ENCODE results near the gene ZBTB7B. TPM values are rescaled to one million over a fixed set of nuclear protein-coding genes. Genes with fewer than 3 reads are reported as not detected.
A peak's percentile ranks its signal among the peaks of the same experiment; 100 is the strongest.

The ZBTB7B gene
- total RNA-seq, 1 donor = 15.5 TPM

GRCh38 chr1:154968731-154969130 lies 33.9 kb upstream of the ZBTB7B start:
- peak overlapping the region; percentile 79 for H3K4me3 ChIP-seq (ENCODE audit: low read depth, low read length)
- TF ChIP-seq, protein P1, sequence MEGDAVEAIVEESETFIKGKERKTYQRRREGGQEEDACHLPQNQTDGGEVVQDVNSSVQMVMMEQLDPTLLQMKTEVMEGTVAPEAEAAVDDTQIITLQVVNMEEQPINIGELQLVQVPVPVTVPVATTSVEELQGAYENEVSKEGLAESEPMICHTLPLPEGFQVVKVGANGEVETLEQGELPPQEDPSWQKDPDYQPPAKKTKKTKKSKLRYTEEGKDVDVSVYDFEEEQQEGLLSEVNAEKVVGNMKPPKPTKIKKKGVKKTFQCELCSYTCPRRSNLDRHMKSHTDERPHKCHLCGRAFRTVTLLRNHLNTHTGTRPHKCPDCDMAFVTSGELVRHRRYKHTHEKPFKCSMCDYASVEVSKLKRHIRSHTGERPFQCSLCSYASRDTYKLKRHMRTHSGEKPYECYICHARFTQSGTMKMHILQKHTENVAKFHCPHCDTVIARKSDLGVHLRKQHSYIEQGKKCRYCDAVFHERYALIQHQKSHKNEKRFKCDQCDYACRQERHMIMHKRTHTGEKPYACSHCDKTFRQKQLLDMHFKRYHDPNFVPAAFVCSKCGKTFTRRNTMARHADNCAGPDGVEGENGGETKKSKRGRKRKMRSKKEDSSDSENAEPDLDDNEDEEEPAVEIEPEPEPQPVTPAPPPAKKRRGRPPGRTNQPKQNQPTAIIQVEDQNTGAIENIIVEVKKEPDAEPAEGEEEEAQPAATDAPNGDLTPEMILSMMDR (IDR thresholded peaks at IDR 0.05; ENCODE audit: insufficient read depth, low read depth, low read length) = no peak
- no peak for DNase-seq (ENCODE audit: low read depth)

GRCh38 chr1:154969246-154969645 lies 33.4 kb upstream of the ZBTB7B start:
- DNase-seq (ENCODE audit: low read depth) = no peak

DNA sequence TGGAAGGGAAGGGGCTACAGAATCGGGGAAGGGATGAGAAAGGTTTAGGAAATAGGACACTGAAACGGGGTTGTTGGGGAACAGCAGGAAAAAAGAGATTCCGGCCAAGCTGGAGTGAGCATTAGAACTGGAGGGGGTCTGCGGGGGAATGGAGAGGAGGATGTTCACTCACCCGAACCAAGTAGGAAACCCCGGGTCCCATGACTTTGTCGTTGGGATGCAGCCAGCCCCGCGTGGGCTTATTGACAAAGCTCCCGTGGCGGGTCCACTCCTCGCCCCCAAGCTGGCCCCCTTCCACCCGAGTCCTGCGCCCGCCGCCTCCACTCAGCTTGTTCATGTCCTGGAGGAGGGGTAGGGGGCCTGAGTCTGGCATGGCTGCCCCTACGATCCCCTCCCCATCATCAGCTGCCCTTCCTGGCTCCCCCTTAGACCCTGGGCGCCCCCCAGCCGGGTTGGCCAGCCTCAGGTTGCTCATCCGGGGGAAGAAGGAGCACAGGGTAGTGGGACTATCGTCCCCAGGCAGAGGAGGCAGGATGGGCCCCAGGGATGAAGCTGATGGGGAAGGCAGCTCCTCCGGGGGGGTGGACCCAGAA lies 32.6 kb upstream of the ZBTB7B start:
- TF ChIP-seq, protein P1 (IDR thresholded peaks at IDR 0.05; ENCODE audit: insufficient read depth, low read depth, low read length) = no peak
- H3K4me3 ChIP-seq (ENCODE audit: low read depth, low read length) = peak overlapping the region; percentile 79
- DNase-seq (ENCODE audit: low read depth) = no peak

More at GRCh38 chr1:154969246-154969645, 33.4 kb upstream of the ZBTB7B start:
- TF ChIP-seq, protein P1 (IDR thresholded peaks at IDR 0.05; ENCODE audit: insufficient read depth, low read depth, low read length) = no peak
- H3K4me3 ChIP-seq (ENCODE audit: low read depth, low read length) = peak overlapping the region; percentile 79

DNA sequence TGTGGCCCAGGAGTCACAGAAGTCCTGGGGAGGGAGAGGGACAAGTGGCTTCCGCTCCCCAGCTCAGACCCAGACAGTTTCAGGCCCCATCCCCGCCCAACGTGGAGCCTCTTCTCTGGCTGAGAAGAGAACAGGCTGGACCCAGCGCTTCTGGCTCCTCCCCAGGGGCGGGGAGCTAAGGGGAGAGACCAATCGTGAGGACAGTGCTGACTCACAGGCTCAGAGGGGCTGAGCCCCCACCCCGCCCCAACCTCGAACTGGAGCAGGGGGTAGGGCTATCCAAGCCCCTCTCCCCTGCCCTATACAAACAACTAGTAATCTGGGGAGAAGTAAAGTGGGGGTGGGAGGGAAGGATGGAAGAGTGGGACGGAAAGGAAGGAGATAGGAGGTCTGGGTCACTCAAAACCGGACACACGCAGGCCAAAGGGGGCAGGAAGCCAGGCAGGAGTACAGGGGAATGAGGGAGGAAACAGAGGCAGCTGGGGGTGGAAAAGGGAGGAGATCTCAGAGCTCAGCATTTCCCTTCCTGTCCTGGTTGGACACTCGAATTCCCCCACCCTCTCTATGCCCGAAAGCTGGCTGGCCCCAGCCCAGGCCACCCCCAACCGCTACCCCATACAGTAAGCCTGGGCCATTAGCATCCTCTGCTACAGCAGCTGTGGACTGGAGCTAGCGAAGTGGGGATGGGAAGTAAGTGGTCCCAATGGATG lies 31.8 kb upstream of the ZBTB7B start, which contains the start of gene SHC1:
SHC1 (minus strand) TSS at position 117 of the 710 bp plus-strand sequence. CDS start 221 bp downstream, outside the sequence.
- peak; percentile 94 for DNase-seq (ENCODE audit: low read depth)
- TF ChIP-seq, protein P1 (IDR thresholded peaks at IDR 0.05; ENCODE audit: insufficient read depth, low read depth, low read length) = no peak
- H3K4me3 ChIP-seq (ENCODE audit: low read depth, low read length) = peak within 1 kb of the TSS; percentile 79

- TF ChIP-seq, protein P1 (IDR thresholded peaks at IDR 0.05; ENCODE audit: insufficient read depth, low read depth, low read length) = no peak
- H3K4me3 ChIP-seq (ENCODE audit: low read depth, low read length) = peak overlapping the region; percentile 79
- no peak for DNase-seq (ENCODE audit: low read depth)
These were observed 31.1 kb upstream of the ZBTB7B start for GRCh38 chr1:154971341-154971998.

DNA sequence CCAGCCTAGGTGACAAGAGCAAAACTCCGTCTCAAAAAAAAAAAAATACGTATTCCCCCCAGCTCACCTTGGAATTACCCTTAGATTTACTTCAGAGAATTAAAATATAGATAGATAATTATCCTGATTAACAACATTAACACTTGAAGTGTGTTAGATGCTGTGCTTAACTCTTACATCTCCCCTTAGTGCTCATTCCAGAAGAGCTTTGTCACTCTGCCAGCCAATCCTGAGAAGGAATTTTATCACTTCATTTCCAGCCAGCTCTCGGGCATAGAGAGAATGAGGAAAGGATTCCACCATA lies 30.4 kb upstream of the ZBTB7B start:
- TF ChIP-seq, protein P1 (IDR thresholded peaks at IDR 0.05; ENCODE audit: insufficient read depth, low read depth, low read length) = no peak
- no peak for DNase-seq (ENCODE audit: low read depth)
- peak overlapping the region; percentile 76 for H3K4me3 ChIP-seq (ENCODE audit: low read depth, low read length)

All from fibroblast of villous mesenchyme (primary cell).